ENCODE results near the gene C4orf54. TPM values are rescaled to one million over a fixed set of nuclear protein-coding genes. Genes with fewer than 3 reads are reported as not detected.

C4orf54 gene
- total RNA-seq, 4 donors from 2014 or later = 0.06 TPM; not detected in 3

DNA sequence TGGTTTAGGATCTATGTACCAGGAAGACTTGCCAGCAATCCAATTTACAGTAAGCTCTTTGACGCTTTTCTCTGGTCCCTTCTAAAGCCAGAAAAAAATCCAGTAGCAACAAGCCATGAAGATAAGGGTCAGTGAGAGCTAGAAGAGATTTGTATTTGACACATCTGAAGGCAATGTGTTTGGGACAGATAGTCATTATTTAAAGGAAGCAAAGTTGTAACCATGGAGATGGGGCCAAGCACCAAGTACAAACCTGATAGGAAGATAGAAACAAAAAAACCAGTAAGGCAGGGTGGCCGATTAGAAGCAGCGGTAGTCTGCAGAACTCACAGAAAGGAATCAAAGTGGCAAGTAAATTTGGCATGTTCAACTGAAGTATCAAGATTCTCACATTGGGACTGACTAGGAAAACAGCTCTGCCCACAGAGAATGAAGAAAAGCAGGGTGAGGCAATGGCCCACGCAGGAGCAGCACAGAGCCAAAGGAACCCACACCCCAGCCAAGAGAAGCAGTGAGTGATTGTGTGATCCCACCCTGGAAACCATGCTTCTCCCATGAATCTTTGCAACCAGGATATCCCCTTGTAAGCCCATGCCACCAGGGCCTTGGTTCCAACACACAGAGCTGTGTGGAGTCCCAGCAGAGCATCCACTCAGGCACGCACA is 12.9 kb upstream of the C4orf54 start:
- WGBS, 2 donors = 54 to 69% methylated on average over 5 of the region's 5 CpGs
- DNase-seq (ENCODE audit: low spot score in 2 of 2) = no peak
- H3K4me3 ChIP-seq (ENCODE audit: low read depth, poor library complexity, severe bottlenecking) = no peak overlapping the region
- TF ChIP-seq POLR2A (IDR thresholded peaks at IDR 0.05) = no peak
- TF ChIP-seq, protein P1, sequence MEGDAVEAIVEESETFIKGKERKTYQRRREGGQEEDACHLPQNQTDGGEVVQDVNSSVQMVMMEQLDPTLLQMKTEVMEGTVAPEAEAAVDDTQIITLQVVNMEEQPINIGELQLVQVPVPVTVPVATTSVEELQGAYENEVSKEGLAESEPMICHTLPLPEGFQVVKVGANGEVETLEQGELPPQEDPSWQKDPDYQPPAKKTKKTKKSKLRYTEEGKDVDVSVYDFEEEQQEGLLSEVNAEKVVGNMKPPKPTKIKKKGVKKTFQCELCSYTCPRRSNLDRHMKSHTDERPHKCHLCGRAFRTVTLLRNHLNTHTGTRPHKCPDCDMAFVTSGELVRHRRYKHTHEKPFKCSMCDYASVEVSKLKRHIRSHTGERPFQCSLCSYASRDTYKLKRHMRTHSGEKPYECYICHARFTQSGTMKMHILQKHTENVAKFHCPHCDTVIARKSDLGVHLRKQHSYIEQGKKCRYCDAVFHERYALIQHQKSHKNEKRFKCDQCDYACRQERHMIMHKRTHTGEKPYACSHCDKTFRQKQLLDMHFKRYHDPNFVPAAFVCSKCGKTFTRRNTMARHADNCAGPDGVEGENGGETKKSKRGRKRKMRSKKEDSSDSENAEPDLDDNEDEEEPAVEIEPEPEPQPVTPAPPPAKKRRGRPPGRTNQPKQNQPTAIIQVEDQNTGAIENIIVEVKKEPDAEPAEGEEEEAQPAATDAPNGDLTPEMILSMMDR (IDR thresholded peaks at IDR 0.05) = no peak
- intact Hi-C loops (cut with DNase I; ENCODE audit: low total_unique reads) = no loop called here

- 96 to 100% methylated on average over 1 of the region's 1 CpG for WGBS, 2 donors
- H3K4me3 ChIP-seq (ENCODE audit: low read depth, poor library complexity, severe bottlenecking) = no peak overlapping the region
- no peak for TF ChIP-seq POLR2A (IDR thresholded peaks at IDR 0.05)
- TF ChIP-seq, protein P1 (IDR thresholded peaks at IDR 0.05) = no peak
- intact Hi-C loops (cut with DNase I; ENCODE audit: low total_unique reads) = no loop called here
- DNase-seq (ENCODE audit: low spot score in 2 of 2) = no peak
Observed at GRCh38 chr4:99669084-99669483, 11.5 kb upstream of the C4orf54 start.

DNA sequence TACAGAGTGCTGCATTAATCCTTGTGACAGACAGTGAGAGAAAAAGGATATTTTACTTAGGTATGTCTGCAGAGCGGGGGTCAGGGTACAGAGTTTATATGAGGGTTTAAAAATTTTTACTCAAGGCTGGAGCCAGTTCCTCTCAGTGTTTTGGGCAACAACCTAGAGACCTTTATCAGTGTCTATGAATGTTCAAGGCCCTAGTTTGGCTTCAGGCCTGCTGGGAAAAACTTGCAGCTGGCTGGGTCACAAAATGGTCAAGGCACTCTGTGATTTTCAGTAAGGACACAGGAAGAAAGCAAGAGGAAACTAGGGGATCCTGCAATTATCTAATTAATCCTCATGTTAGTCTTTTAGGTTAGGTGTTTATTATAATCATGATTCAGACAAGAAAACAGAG is 10.8 kb upstream of the C4orf54 start:
- intact Hi-C loops (cut with DNase I; ENCODE audit: low total_unique reads) = no loop called here
- no peak for DNase-seq (ENCODE audit: low spot score in 2 of 2)
- TF ChIP-seq POLR2A (IDR thresholded peaks at IDR 0.05) = no peak
- TF ChIP-seq, protein P1 (IDR thresholded peaks at IDR 0.05) = no peak
- 80 to 96% methylated on average over 1 of the region's 1 CpG for WGBS, 2 donors
- H3K4me3 ChIP-seq (ENCODE audit: low read depth, poor library complexity, severe bottlenecking) = no peak overlapping the region

- 87 to 88% methylated on average over 1 of the region's 1 CpG for WGBS, 2 donors
- intact Hi-C loops (cut with DNase I; ENCODE audit: low total_unique reads) = no loop called here
- no peak overlapping the region for H3K4me3 ChIP-seq (ENCODE audit: low read depth, poor library complexity, severe bottlenecking)
- DNase-seq (ENCODE audit: low spot score in 2 of 2) = no peak
- TF ChIP-seq, protein P1 (IDR thresholded peaks at IDR 0.05) = no peak
- TF ChIP-seq POLR2A (IDR thresholded peaks at IDR 0.05) = no peak
Observed at GRCh38 chr4:99665983-99666382, 8.4 kb upstream of the C4orf54 start.

- no peak overlapping the region for H3K4me3 ChIP-seq (ENCODE audit: low read depth, poor library complexity, severe bottlenecking)
- DNase-seq (ENCODE audit: low spot score in 2 of 2) = no peak
- intact Hi-C loops (cut with DNase I; ENCODE audit: low total_unique reads) = no loop called here
- no peak for TF ChIP-seq POLR2A (IDR thresholded peaks at IDR 0.05)
- TF ChIP-seq, protein P1 (IDR thresholded peaks at IDR 0.05) = no peak
Observed at GRCh38 chr4:99664716-99665115, 7.1 kb upstream of the C4orf54 start.

GRCh38 chr4:99661907-99662306 is 4.3 kb upstream of the C4orf54 start:
- intact Hi-C loops (cut with DNase I; ENCODE audit: low total_unique reads) = no loop called here
- H3K4me3 ChIP-seq (ENCODE audit: low read depth, poor library complexity, severe bottlenecking) = no peak overlapping the region
- no peak for TF ChIP-seq POLR2A (IDR thresholded peaks at IDR 0.05)
- TF ChIP-seq, protein P1 (IDR thresholded peaks at IDR 0.05) = no peak
- DNase-seq (ENCODE audit: low spot score in 2 of 2) = no peak
- WGBS, 2 donors = 92 to 94% methylated on average over 5 of the region's 5 CpGs
